K562 (cell line): ENCODE results near the gene CDYL. TPM values are rescaled to one million over a fixed set of nuclear protein-coding genes. Genes with fewer than 3 reads are reported as not detected.

ENCODE experiments used
- ATAC-seq: fragments of 200-7000 bp; cut with Tn5 transposase; 3 replicates; pipeline ENCODE4 v1.9.1; 2020; ENCODE audit warnings: moderate library complexity
- BruUV-seq: library from RNA; stranded (reverse); fragments of 400-500 nt; replicated peaks from 2 replicates; lab custom pipeline; 2021; lab: Mats Ljungman, UMichigan
- CTCF ChIA-PET: fragments of 300-600 bp; formaldehyde crosslinking; extraction: SDS; loops from one replicate; lab custom pipeline; 2021; ENCODE audit warnings: low intra/inter-chr PET ratio; lab: Yijun Ruan, JAX
- POLR2A ChIA-PET: fragments of 300-600, 350-650 bp; sonication (Branson Sonifier 250); formaldehyde crosslinking; extraction: SDS; loops from one replicate; lab custom pipeline; 2021; ENCODE audit warnings: antibody characterized with exemption, inconsistent platforms; lab: Yijun Ruan, JAX
- DNase-seq, 4 experiments: peaks; one replicate each; pipeline versions ENCODE4 v3.0.0 to v3.0.0-alpha.2; 2011 to 2018; ENCODE audit warnings: low spot score in 3 of 4, mixed read lengths in 3 of 4; ENCODE audit errors: extremely low read depth in 1 of 4
- FAIRE-seq: peaks from 2 replicates; lab custom pipeline; 2011; peaks lifted over from hg19 to GRCh38; lab: Jason Lieb, UNC
- H2AFZ ChIP-seq: 2 replicates; pipeline ENCODE4 v1.6.0; 2011; ENCODE audit warnings: low read depth, low read length, control low read depth, inconsistent platforms
- H3K27ac ChIP-seq: fragments of 200-600 bp; 3 replicates; pipeline ENCODE4 v1.8.0; 2011; ENCODE audit warnings: low read depth, mild to moderate bottlenecking, control low read depth, inconsistent platforms, low read length, moderate library complexity, mixed read lengths; ENCODE audit errors: extremely low read depth
- H3K27me3 ChIP-seq, 2 experiments: fragments of 300-600 bp in 1 of 2; 2 replicates in 1 of 2; 3 replicates in 1 of 2; pipeline versions ENCODE4 v1.6.0 to v1.8.0; 2011; ENCODE audit warnings: inconsistent platforms in 2 of 2, low read length in 2 of 2, mild to moderate bottlenecking in 1 of 2, mixed read lengths in 1 of 2, moderate library complexity in 1 of 2; ENCODE audit not compliant: control insufficient read depth in 2 of 2, insufficient read depth in 2 of 2
- H3K36me3 ChIP-seq: fragments of 300-600 bp; 3 replicates; pipeline ENCODE4 v1.8.0; 2011; ENCODE audit warnings: mild to moderate bottlenecking, low read length, inconsistent platforms; ENCODE audit not compliant: control insufficient read depth, insufficient read depth
- H3K4me1 ChIP-seq, 2 experiments: fragments of 200-600 bp in 1 of 2; replicated peaks in 1 of 2; 2 replicates in 1 of 2; 3 replicates in 1 of 2; pipeline versions ENCODE4 v1.5.1 to v1.8.0; 2011; ENCODE audit warnings: inconsistent platforms in 2 of 2, low read length in 2 of 2, mild to moderate bottlenecking in 1 of 2, mixed read lengths in 1 of 2, moderate library complexity in 1 of 2; ENCODE audit not compliant: control insufficient read depth in 2 of 2, insufficient read depth in 2 of 2
- H3K4me2 ChIP-seq: 2 replicates; pipeline ENCODE4 v1.6.1; 2011; ENCODE audit warnings: low read length, control low read depth, inconsistent platforms, mixed read lengths; ENCODE audit not compliant: insufficient read depth
- H3K4me3 ChIP-seq: fragments of 200-600 bp; sonication (generic), shearing (Covaris generic); 2 replicates; pipeline ENCODE4 v1.5.1; 2016; ENCODE audit warnings: control low read depth, inconsistent platforms
- H3K79me2 ChIP-seq: fragments of 200-600 bp; 3 replicates; pipeline ENCODE4 v1.8.0; 2011; ENCODE audit warnings: low read length, inconsistent platforms; ENCODE audit not compliant: control insufficient read depth, insufficient read depth
- H3K9ac ChIP-seq, 2 experiments: 2 replicates each; pipeline versions ENCODE4 v1.6.0 to v1.6.1; 2011; ENCODE audit warnings: low read depth in 2 of 2, low read length in 2 of 2, control low read depth in 1 of 2, inconsistent platforms in 1 of 2, mild to moderate bottlenecking in 1 of 2, mixed read lengths in 1 of 2; ENCODE audit not compliant: insufficient read depth in 1 of 2
- H3K9me1 ChIP-seq: one replicate; pipeline ENCODE4 v1.6.0; 2011; ENCODE audit warnings: inconsistent platforms, mild to moderate bottlenecking, low read length, moderate library complexity; ENCODE audit not compliant: control insufficient read depth, insufficient read depth
- H3K9me3 ChIP-seq: replicated peaks from 2 replicates; pipeline ENCODE4 v1.5.1; 2011; ENCODE audit warnings: low read depth, low read length, inconsistent platforms; ENCODE audit not compliant: control insufficient read depth, insufficient read depth
- H4K20me1 ChIP-seq: replicated peaks from 2 replicates; pipeline ENCODE4 v1.6.1; 2011; ENCODE audit warnings: low read length, inconsistent platforms, mixed read lengths; ENCODE audit not compliant: control insufficient read depth, insufficient read depth
- ATF1 ChIP-seq, 2 experiments: fragments of 450-650 bp in 1 of 2; IDR thresholded peaks; 2 replicates each; pipeline ENCODE4 v1.6.1; 2016; ENCODE audit warnings: missing compliant biosample characterization in 1 of 2, missing genetic modification characterization in 1 of 2
- BDP1 ChIP-seq: IDR thresholded peaks from 3 replicates; pipeline ENCODE4 v1.6.1; 2011; ENCODE audit not compliant: insufficient read length, insufficient read depth
- BRD4 ChIP-seq: fragments of 200-600 bp; sonication (generic); IDR thresholded peaks from 2 replicates; pipeline ENCODE4 v1.6.1; 2017; ENCODE audit warnings: inconsistent platforms
- CHCHD3 ChIP-seq: fragments of 250-450 bp; sonication (Bioruptor Pico); IDR thresholded peaks from 2 replicates; pipeline ENCODE4 v2.1.2; 2022; ENCODE audit warnings: mild to moderate bottlenecking
- CXXC5 ChIP-seq: fragments of 250-450 bp; sonication (Bioruptor Pico); IDR thresholded peaks from 2 replicates; pipeline ENCODE4 v1.8.0; 2022; ENCODE audit warnings: inconsistent platforms, mild to moderate bottlenecking, moderate library complexity
- GATAD2B ChIP-seq: fragments of 450-650 bp; IDR thresholded peaks from 2 replicates; pipeline ENCODE4 v1.6.1; 2017; ENCODE audit warnings: mild to moderate bottlenecking, borderline replicate concordance
- HDAC8 ChIP-seq: fragments of 450-650 bp; IDR thresholded peaks from 2 replicates; pipeline ENCODE4 v1.6.1; 2016; ENCODE audit warnings: mild to moderate bottlenecking, missing genetic modification characterization, moderate library complexity, missing compliant biosample characterization
- HNRNPLL ChIP-seq: fragments of 200-400 bp; formaldehyde crosslinking; IDR thresholded peaks from 2 replicates; pipeline ENCODE4 v1.6.1; 2017; ENCODE audit warnings: low read length, low read depth, mild to moderate bottlenecking; ENCODE audit not compliant: poor library complexity, severe bottlenecking
- IFI16 ChIP-seq: fragments of 250-450 bp; sonication (Bioruptor Pico); IDR thresholded peaks from 2 replicates; pipeline ENCODE4 v2.1.2; 2022; ENCODE audit warnings: mild to moderate bottlenecking, inconsistent platforms
- KAT7 ChIP-seq: sonication (generic); formaldehyde crosslinking; IDR thresholded peaks from 2 replicates; pipeline ENCODE4 v1.8.0; 2022; ENCODE audit warnings: missing genetic modification reagents, mild to moderate bottlenecking, borderline replicate concordance
- PHF8 ChIP-seq: fragments of 200-600 bp; sonication (generic); IDR thresholded peaks from 2 replicates; pipeline ENCODE4 v1.6.1; 2012; ENCODE audit warnings: mixed run types, mild to moderate bottlenecking, inconsistent platforms, low read length, moderate library complexity, borderline replicate concordance
- PML ChIP-seq: IDR thresholded peaks from 2 replicates; pipeline ENCODE4 v1.6.1; 2012; ENCODE audit warnings: low read length, inconsistent platforms
- RERE ChIP-seq: sonication (generic); formaldehyde crosslinking; IDR thresholded peaks from 2 replicates; pipeline ENCODE4 v1.8.0; 2023; ENCODE audit warnings: missing genetic modification reagents, mild to moderate bottlenecking, borderline replicate concordance
- ZEB2 ChIP-seq: fragments of 450-650 bp; IDR thresholded peaks from 2 replicates; pipeline ENCODE4 v1.6.1; 2016
- ZNF507 ChIP-seq: conservative IDR thresholded peaks from 2 replicates; pipeline ENCODE4 v1.6.1; 2017; ENCODE audit warnings: missing genetic modification characterization, missing compliant biosample characterization
- WGBS: fragments of 100-300 bp; shearing (Covaris generic); methylation state at CpG from one replicate; pipeline ENCODE4 v1.1.6; 2016; ENCODE audit warnings: low coverage, mixed read lengths; ENCODE audit not compliant: insufficient coverage; ENCODE audit errors: missing lambda C conversion rate; 5-methylcytosine and 5-hydroxymethylcytosine counted together
- in situ Hi-C: fragments of 300-500 bp; cut with MboI; formaldehyde crosslinking; loops from 4 replicates; pipeline ENCODE4 v1.15.0; 2018; ENCODE audit warnings: inconsistent platforms, mixed read lengths
- intact Hi-C: fragments of 100-400 bp; cut with micrococcal nuclease; formaldehyde crosslinking; loops from 2 replicates; pipeline ENCODE4 v1.14.2; 2022
- polyA plus RNA-seq, 8 experiments: library from polyadenylated mRNA; depleted of rRNA in 4 of 8; stranded (reverse) in 5 of 8; unstranded in 3 of 8; fragments of >200 nt; fragmentation: Nextera tagmentation in 2 of 8; fragmentation: Illumina TruSeq in 1 of 8; extraction: Ambion mirVana in 2 of 8; extraction: Trizol in 1 of 8; gene quantifications; 2 replicates each; pipeline versions ENCODE4 v1.2.1 to v1.2.3, GENCODE V29; 2011 to 2014; ENCODE audit warnings: inconsistent platforms in 1 of 8, missing spikeins in 1 of 8
- total RNA-seq, 7 experiments: library from RNA; depleted of rRNA in 6 of 7; stranded (reverse); fragments of >200 nt in 6 of 7; fragmentation: Illumina TruSeq in 2 of 7; extraction: Trizol in 2 of 7; gene quantifications; 2 replicates each; pipeline versions ENCODE4 v1.2.1 to v1.2.3, GENCODE V29; 2011 to 2021; ENCODE audit warnings: low replicate concordance in 1 of 7

Gene CDYL
- total and polyA plus RNA-seq, 9 of the 15 experiments (the other 6 are each of a cell fraction or from before 2014, with no cell fraction given), result 8.1 to 45.8 (median 40.8) TPM

- no peak for TF ChIP-seq ZNF507 (tag)
- TF ChIP-seq HDAC8, result no peak
- TF ChIP-seq GATAD2B, result no peak
- no peak for TF ChIP-seq ZEB2
- no peak for TF ChIP-seq ATF1 (CRISPR knock-in tag; IDR thresholded peaks at IDR 0.05)
- TF ChIP-seq ATF1 (tag; IDR thresholded peaks at IDR 0.05), result no peak
- TF ChIP-seq KAT7 (CRISPR knock-in tag), result 0 out of 2 replicates have a peak, but pooled peaks have one; percentile 37
- no peak for TF ChIP-seq CXXC5 (CRISPR knock-in tag)
- peak; percentile 15; the same call in 1 of the 2 replicates for TF ChIP-seq PHF8
Observed at GRCh38 chr6:4973982-4974745, 198.0 kb downstream of the CDYL start (continued).

GRCh38 chr6:4974962-4975361 is 198.8 kb downstream of the CDYL start:
- ChIA-PET CTCF (no interaction called here), POLR2A (interaction anchor here (0.7 to 1.5 kb wide), 4 partner anchors 10 to 138 kb away, joined by 3 to 5 read pairs (median 4); no protein-coding TSS in a partner anchor)
- intact Hi-C loops (no loop called here), in situ Hi-C loops (no loop called here)
- no peak for FAIRE-seq
- H4K20me1 ChIP-seq, result no peaks in the 10 kb centered on the region
- no peak overlapping the region for H3K4me3 ChIP-seq
- H3K9me3 ChIP-seq, result peaks cover 11% of the 10 kb centered on the region
- no peak for DNase-seq
- WGBS, result 29% methylated on average over 8 of the region's 8 CpGs
- peaks cover 8 to 33% of the 10 kb centered on the region in 2 experiments; a peak in 3 of 5 replicates for H3K27me3 ChIP-seq
- no peak overlapping the region for H2AFZ ChIP-seq
- H3K9ac ChIP-seq, result no peak overlapping the region; a peak in 1 of 4 replicates
- no peaks in the 10 kb centered on the region for H3K36me3 ChIP-seq
- no peaks in the 10 kb centered on the region for H3K79me2 ChIP-seq
- H3K4me1 ChIP-seq, result peaks cover 4 to 8% of the 10 kb centered on the region in 2 experiments; a peak in 2 of 5 replicates
- BruUV-seq, result no TSS peak
- no peak for ATAC-seq
- no peaks in the 10 kb centered on the region for H3K9me1 ChIP-seq
- no peak overlapping the region for H3K4me2 ChIP-seq
- no peak overlapping the region for H3K27ac ChIP-seq
- TF ChIP-seq PML (no peak), HNRNPLL (no peak), RERE (CRISPR knock-in tag) (no peak), IFI16 (CRISPR knock-in tag) (no peak), CHCHD3 (CRISPR knock-in tag) (no peak), BRD4 (no peak), BDP1 (no peak)
